Middle frontal gyrus (tissue), 1 donor: ENCODE data around the gene CFAP299.

Experiments used
- DNase-seq: peaks from one replicate; pipeline ENCODE4 v3.0.0-alpha.2; 2015; ENCODE audit warnings: low spot score; ENCODE audit errors: extremely low spot score

CFAP299 gene

GRCh38 chr4:80809039-80809729 lies 473.7 kb downstream of the CFAP299 start:
- DNase-seq: no peak

GRCh38 chr4:80811406-80811805 lies 475.9 kb downstream of the CFAP299 start:
- no peak for DNase-seq

GRCh38 chr4:80812145-80812544 lies 476.6 kb downstream of the CFAP299 start:
- DNase-seq: no peak

- DNase-seq: no peak
Observed at GRCh38 chr4:80814266-80814665, 478.7 kb downstream of the CFAP299 start.

GRCh38 chr4:80831383-80832361 lies 496.1 kb downstream of the CFAP299 start:
- DNase-seq: no peak

- no peak for DNase-seq
Observed at GRCh38 chr4:80839281-80839680, 503.8 kb downstream of the CFAP299 start.

- DNase-seq: no peak
Observed at GRCh38 chr4:80839792-80840191, 504.3 kb downstream of the CFAP299 start.

GRCh38 chr4:80840396-80840795 lies 504.9 kb downstream of the CFAP299 start:
- no peak for DNase-seq

GRCh38 chr4:80841587-80842281 lies 506.2 kb downstream of the CFAP299 start:
- DNase-seq: no peak

GRCh38 chr4:80846210-80846609 lies 510.7 kb downstream of the CFAP299 start:
- DNase-seq: no peak

GRCh38 chr4:80852061-80852460 lies 516.5 kb downstream of the CFAP299 start:
- DNase-seq: no peak

- no peak for DNase-seq
Observed at GRCh38 chr4:80873571-80873970, 538.0 kb downstream of the CFAP299 start.

GRCh38 chr4:80874979-80875378 lies 539.4 kb downstream of the CFAP299 start:
- DNase-seq: no peak

GRCh38 chr4:80875642-80876041 lies 540.1 kb downstream of the CFAP299 start:
- DNase-seq: no peak

- DNase-seq: no peak
Observed at GRCh38 chr4:80876810-80877209, 541.3 kb downstream of the CFAP299 start.

- no peak for DNase-seq
Observed at GRCh38 chr4:80878218-80878617, 542.7 kb downstream of the CFAP299 start.

GRCh38 chr4:80897537-80898303 lies 562.2 kb downstream of the CFAP299 start:
- DNase-seq: no peak

GRCh38 chr4:80900908-80901307 lies 565.4 kb downstream of the CFAP299 start:
- DNase-seq: no peak

GRCh38 chr4:80903020-80903419 lies 567.5 kb downstream of the CFAP299 start:
- DNase-seq: no peak

GRCh38 chr4:80909938-80910337 lies 574.4 kb downstream of the CFAP299 start:
- DNase-seq: no peak

GRCh38 chr4:80911458-80911857 lies 575.9 kb downstream of the CFAP299 start:
- no peak for DNase-seq
